22Rv1 (cell line): ENCODE results near the gene KPNA4.
"Not testable (repeated sequence)": the region's sequence is repeated elsewhere in the genome, so short reads cannot be mapped to it uniquely, and the experiment has no call there.

ENCODE experiments used
- H3K27ac ChIP-seq: fragments of 450-650 bp; 2 replicates; pipeline ENCODE4 v1.5.1; 2017
- CTCF ChIP-seq: fragments of 450-650 bp; IDR thresholded peaks from 2 replicates; pipeline ENCODE4 v1.5.1; 2017; ENCODE audit warnings: mild to moderate bottlenecking
- ZFX ChIP-seq: fragments of 450-650 bp; IDR thresholded peaks from 2 replicates; pipeline ENCODE4 v1.6.1; 2017; ENCODE audit warnings: antibody characterized with exemption, borderline replicate concordance

KPNA4 gene

GRCh38 chr3:160580938-160581337 is 15.6 kb upstream of the KPNA4 start:
- TF ChIP-seq CTCF (no peak), ZFX (no peak)

GRCh38 chr3:160577556-160578195 is 12.3 kb upstream of the KPNA4 start:
- no peak overlapping the region for H3K27ac ChIP-seq
- peak; percentile 33; the same call in 1 of the 2 replicates for TF ChIP-seq CTCF
- TF ChIP-seq ZFX: no peak

More at GRCh38 chr3:160580938-160581337, 15.6 kb upstream of the KPNA4 start:
- no peak overlapping the region for H3K27ac ChIP-seq

- no peak overlapping the region for H3K27ac ChIP-seq
- TF ChIP-seq ZFX (no peak), CTCF (no peak)
Observed at GRCh38 chr3:160577093-160577492, 11.7 kb upstream of the KPNA4 start.

- H3K27ac ChIP-seq: no peak overlapping the region
- no peak for TF ChIP-seq CTCF
Observed at GRCh38 chr3:160576621-160577020, 11.2 kb upstream of the KPNA4 start.

- TF ChIP-seq ZFX (no peak), CTCF (no peak)
- no peak overlapping the region for H3K27ac ChIP-seq
Observed at GRCh38 chr3:160575589-160575988, 10.2 kb upstream of the KPNA4 start.

- TF ChIP-seq CTCF: no peak
- no peak overlapping the region for H3K27ac ChIP-seq
Observed at GRCh38 chr3:160574636-160575035, 9.3 kb upstream of the KPNA4 start.

GRCh38 chr3:160573955-160574525 is 8.7 kb upstream of the KPNA4 start:
- not testable (repeated sequence) for H3K27ac ChIP-seq
